ENCODE data around the gene CD226. TPM values are rescaled to one million over a fixed set of nuclear protein-coding genes. Genes with fewer than 3 reads are reported as not detected.
"Not testable (repeated sequence)": the region's sequence is repeated elsewhere in the genome, so short reads cannot be mapped to it uniquely, and the experiment has no call there.

CD226 gene
- total RNA-seq, 4 donors from 2014 or later: 0.17 to 2.7 (median 0.34) TPM

DNA sequence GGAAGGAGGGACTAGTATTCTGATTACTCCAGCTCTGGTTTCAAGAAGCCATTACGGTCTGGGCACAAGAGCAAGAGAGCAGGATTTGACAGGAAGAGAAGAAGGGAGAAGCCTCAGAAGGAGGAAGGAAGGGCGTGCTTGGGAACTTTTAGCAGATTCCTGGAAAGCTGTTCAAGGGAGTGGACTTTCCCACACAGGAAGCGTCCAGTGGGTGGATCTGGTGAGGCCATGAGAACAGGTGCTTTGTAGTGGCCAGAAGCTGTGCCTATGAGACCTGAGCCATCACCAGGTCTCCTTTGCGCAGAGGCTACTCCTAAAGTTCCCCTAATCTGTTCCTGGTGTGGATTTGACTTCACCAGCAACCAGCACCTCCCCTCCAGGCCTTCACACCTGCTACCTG is 62.3 kb downstream of the CD226 start:
- no peak for DNase-seq (ENCODE audit: extremely low spot score)
- H3K36me3 ChIP-seq: no peaks in the 10 kb centered on the region
- no peak overlapping the region for H3K27ac ChIP-seq (replicated peaks in 1 of 4)
- H3K4me3 ChIP-seq: no peak overlapping the region
- WGBS: 88% methylated on average over 4 of the region's 4 CpGs
- H3K27me3 ChIP-seq: no peaks in the 10 kb centered on the region
- intact Hi-C loops (cut with DNase I): loop anchor here (5.0 kb wide), 1 partner anchor 38 kb away; no protein-coding TSS in a partner anchor
- TF ChIP-seq EP300 (IDR thresholded peaks at IDR 0.05) (no peak), POLR2A (IDR thresholded peaks at IDR 0.05; ENCODE audit: low read depth) (no peak), POLR2AphosphoS5 (IDR thresholded peaks at IDR 0.05) (no peak)
- TF ChIP-seq, protein P1, sequence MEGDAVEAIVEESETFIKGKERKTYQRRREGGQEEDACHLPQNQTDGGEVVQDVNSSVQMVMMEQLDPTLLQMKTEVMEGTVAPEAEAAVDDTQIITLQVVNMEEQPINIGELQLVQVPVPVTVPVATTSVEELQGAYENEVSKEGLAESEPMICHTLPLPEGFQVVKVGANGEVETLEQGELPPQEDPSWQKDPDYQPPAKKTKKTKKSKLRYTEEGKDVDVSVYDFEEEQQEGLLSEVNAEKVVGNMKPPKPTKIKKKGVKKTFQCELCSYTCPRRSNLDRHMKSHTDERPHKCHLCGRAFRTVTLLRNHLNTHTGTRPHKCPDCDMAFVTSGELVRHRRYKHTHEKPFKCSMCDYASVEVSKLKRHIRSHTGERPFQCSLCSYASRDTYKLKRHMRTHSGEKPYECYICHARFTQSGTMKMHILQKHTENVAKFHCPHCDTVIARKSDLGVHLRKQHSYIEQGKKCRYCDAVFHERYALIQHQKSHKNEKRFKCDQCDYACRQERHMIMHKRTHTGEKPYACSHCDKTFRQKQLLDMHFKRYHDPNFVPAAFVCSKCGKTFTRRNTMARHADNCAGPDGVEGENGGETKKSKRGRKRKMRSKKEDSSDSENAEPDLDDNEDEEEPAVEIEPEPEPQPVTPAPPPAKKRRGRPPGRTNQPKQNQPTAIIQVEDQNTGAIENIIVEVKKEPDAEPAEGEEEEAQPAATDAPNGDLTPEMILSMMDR (IDR thresholded peaks at IDR 0.05): no peak
- H3K9me3 ChIP-seq: no peaks in the 10 kb centered on the region
- peaks cover 0 to 11% (median 8%) of the 10 kb centered on the region in 4 donors for H3K4me1 ChIP-seq

DNA sequence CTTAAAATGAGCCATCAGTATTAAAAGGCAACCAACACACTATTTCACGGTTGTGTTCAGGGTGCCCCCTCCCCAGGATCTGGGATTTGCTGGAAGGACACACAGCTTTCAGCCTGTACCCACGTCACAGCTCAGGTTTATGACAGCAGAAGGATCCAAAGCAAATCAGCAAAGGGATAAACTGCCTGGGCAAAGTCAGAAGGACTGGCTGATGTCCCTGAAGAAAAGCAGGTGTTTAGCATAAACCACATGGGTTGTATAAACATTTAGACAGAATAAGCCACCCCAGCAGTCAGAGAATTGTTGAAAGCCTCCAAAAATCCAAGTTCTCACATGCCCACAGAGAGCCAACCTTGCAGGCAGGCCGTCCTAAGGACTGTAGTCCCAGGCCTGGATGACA is 63.9 kb downstream of the CD226 start:
- Histone ChIP-seq H3K9me3 (no peaks in the 10 kb centered on the region), H3K27ac (replicated peaks in 1 of 4) (no peak overlapping the region), H3K36me3 (no peaks in the 10 kb centered on the region), H3K4me3 (no peak overlapping the region), H3K4me1 (peaks cover 0 to 11% (median 8%) of the 10 kb centered on the region in 4 donors), H3K27me3 (no peaks in the 10 kb centered on the region)
- intact Hi-C loops (cut with DNase I): no loop called here
- 21% methylated on average over 2 of the region's 3 CpGs for WGBS
- TF ChIP-seq, protein P1 (IDR thresholded peaks at IDR 0.05): no peak
- TF ChIP-seq EP300 (IDR thresholded peaks at IDR 0.05): no peak
- TF ChIP-seq POLR2AphosphoS5 (IDR thresholded peaks at IDR 0.05): no peak
- TF ChIP-seq POLR2A (IDR thresholded peaks at IDR 0.05; ENCODE audit: low read depth): no peak
- no peak for DNase-seq (ENCODE audit: extremely low spot score)

DNA sequence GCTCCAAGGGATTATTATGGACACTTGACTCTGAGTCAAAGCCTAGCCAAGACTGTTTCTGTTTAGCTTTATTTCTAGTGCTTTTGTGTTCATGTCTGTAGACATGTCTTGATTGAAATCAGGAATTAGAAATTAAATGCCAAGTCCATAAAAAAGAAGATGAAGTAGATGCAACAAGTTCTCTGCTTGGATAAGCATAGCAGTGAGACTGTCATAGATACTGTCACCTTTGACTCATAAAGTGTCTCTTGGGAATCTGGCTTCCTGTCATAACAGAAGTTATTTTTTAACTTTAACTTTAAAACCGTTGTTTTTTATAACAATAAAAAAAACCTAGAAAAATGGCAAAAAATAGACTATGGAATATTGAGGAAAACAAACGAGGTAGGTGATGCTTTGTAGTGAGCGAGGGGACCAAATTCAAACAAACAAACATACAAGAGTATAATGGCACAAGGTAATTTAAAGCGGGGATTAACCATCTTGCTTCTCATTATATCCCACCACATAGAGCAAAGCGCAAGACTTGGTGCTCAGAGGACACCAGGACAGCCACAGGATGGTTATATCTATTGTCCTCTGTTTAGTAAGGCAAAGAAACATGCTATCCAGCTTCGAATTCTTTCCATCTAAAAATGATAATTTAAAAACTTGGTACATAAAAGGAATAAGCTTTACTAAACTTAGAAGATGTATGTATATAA is 64.6 kb downstream of the CD226 start:
- Histone ChIP-seq H3K4me1 (peaks cover 0 to 11% (median 8%) of the 10 kb centered on the region in 4 donors), H3K27me3 (no peaks in the 10 kb centered on the region), H3K27ac (replicated peaks in 1 of 4) (no peak overlapping the region), H3K9me3 (no peaks in the 10 kb centered on the region), H3K36me3 (no peaks in the 10 kb centered on the region), H3K4me3 (no peak overlapping the region)
- intact Hi-C loops (cut with DNase I): no loop called here
- no peak for DNase-seq (ENCODE audit: extremely low spot score)
- WGBS: 86% methylated on average over 6 of the region's 6 CpGs
- TF ChIP-seq POLR2A (IDR thresholded peaks at IDR 0.05; ENCODE audit: low read depth) (no peak), EP300 (IDR thresholded peaks at IDR 0.05) (no peak), POLR2AphosphoS5 (IDR thresholded peaks at IDR 0.05) (no peak)
- TF ChIP-seq, protein P1 (IDR thresholded peaks at IDR 0.05): no peak

DNA sequence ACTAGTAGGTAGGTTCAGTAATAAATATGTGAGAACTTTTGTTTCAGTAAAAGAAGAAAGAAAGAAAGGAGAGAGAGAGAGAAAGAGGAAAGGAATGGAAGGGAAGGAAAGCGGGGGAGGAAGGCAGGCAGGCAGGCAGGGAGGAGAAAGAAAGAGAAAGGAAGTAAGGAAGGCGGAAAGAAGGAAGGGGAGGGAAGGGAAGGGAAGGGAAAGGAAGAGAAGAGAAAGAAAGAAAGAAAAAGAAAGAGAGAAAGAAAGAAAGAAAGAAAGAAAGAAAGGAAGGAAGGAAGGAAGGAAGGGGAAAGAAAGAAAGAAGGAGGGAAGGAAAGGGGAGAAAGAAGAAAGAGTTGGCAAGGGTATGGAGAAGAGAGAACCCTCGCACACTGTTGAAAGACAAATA is 67.6 kb downstream of the CD226 start:
- Histone ChIP-seq H3K36me3 (no peaks in the 10 kb centered on the region), H3K4me3 (no peak overlapping the region), H3K27me3 (no peaks in the 10 kb centered on the region), H3K27ac (replicated peaks in 1 of 4) (no peak overlapping the region), H3K9me3 (no peaks in the 10 kb centered on the region), H3K4me1 (peaks cover 0 to 11% (median 8%) of the 10 kb centered on the region in 4 donors)
- intact Hi-C loops (cut with DNase I): no loop called here
- WGBS: 97% methylated on average over 3 of the region's 3 CpGs
- no peak for DNase-seq (ENCODE audit: extremely low spot score)
- TF ChIP-seq POLR2AphosphoS5 (IDR thresholded peaks at IDR 0.05) (no peak), POLR2A (IDR thresholded peaks at IDR 0.05; ENCODE audit: low read depth) (no peak), EP300 (IDR thresholded peaks at IDR 0.05) (no peak)
- TF ChIP-seq, protein P1 (IDR thresholded peaks at IDR 0.05): no peak

DNA sequence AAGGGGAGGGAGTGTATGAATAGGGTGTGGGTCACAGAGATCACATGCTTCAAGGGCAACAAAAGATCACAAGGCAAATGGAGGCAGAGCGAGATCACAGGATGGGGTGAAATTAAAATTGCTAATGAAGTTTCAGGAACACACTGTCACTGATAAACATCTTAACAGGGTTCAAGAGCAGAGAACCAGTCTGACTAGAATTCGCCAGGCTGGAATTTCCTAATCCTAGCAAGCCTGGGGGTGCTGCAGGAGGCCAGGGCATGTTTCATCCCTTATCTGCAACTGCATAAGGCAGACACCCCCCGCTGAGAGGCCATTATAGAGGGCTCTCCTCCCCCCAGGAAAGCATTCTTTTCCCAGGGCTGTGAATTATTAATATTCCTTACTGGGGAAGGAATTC is 68.6 kb downstream of the CD226 start:
- H3K36me3 ChIP-seq; H3K4me3 ChIP-seq; H3K9me3 ChIP-seq; H3K4me1 ChIP-seq; H3K27ac ChIP-seq (replicated peaks in 1 of 4); intact Hi-C loops (cut with DNase I); DNase-seq (ENCODE audit: extremely low spot score); H3K27me3 ChIP-seq: not testable (repeated sequence)
- WGBS: 76% methylated on average over 3 of the region's 3 CpGs

Measured in esophagus muscularis mucosa (tissue), 4 donors.